ENCODE data around the gene TSACC. TPM values are rescaled to one million over a fixed set of nuclear protein-coding genes. Genes with fewer than 3 reads are reported as not detected.
"Not testable (repeated sequence)": the region's sequence is repeated elsewhere in the genome, so short reads cannot be mapped to it uniquely, and the experiment has no call there.

TSACC gene
- total RNA-seq, 1 experiment from 2014 or later: 3.6 TPM

GRCh38 chr1:156342166-156342955 is 4.0 kb downstream of the TSACC start:
- POLR2A ChIA-PET: no interaction called here
- no peak overlapping the region for H3K4me3 ChIP-seq (ENCODE audit: low read depth in 2 of 2, low read length in 2 of 2)
- no peak overlapping the region for H3K27ac ChIP-seq (ENCODE audit: low read length)
- TF ChIP-seq TCF7L2 (IDR thresholded peaks at IDR 0.05; ENCODE audit: low read depth, low read length) (no peak), POLR2AphosphoS5 (IDR thresholded peaks at IDR 0.05; ENCODE audit: low read depth, low read length) (no peak), SIN3A (IDR thresholded peaks at IDR 0.05; ENCODE audit: borderline replicate concordance, insufficient read depth, low read depth, low read length) (no peak), REST (IDR thresholded peaks at IDR 0.05; ENCODE audit: insufficient read depth in 1 of 2, low read depth in 2 of 2, low read length in 1 of 2) (no peak), CTCF (IDR thresholded peaks at IDR 0.05) (no peak)
- BruUV-seq (replicated peaks): no TSS peak
- intact Hi-C loops (cut with micrococcal nuclease; ENCODE audit: unreplicated experiment): no loop called here
- H3K9me3 ChIP-seq (ENCODE audit: control insufficient read depth, insufficient read depth, low read depth, low read length): no peaks in the 10 kb centered on the region
- H3K36me3 ChIP-seq (ENCODE audit: control insufficient read depth, insufficient read depth, low read length): peaks cover 6% of the 10 kb centered on the region; the same call in 1 of the 2 replicates
- no peak for DNase-seq (ENCODE audit: low read depth, low spot score)
- CTCF ChIA-PET: no interaction called here
- in situ Hi-C loops (cut with HindIII; ENCODE audit: low pct_unique_long_range_greater_than_20kb, low sequenced_read_pairs): no loop called here
- ATAC-seq: no peak
- no peaks in the 10 kb centered on the region for H3K27me3 ChIP-seq (ENCODE audit: control insufficient read depth, insufficient read depth, low read length)
- H3K4me1 ChIP-seq (ENCODE audit: control insufficient read depth, insufficient read depth, low read length): no peaks in the 10 kb centered on the region; the same call in 1 of the 2 replicates

- no peak overlapping the region for H3K4me3 ChIP-seq (ENCODE audit: low read depth in 2 of 2, low read length in 2 of 2)
- in situ Hi-C loops (cut with HindIII; ENCODE audit: low pct_unique_long_range_greater_than_20kb, low sequenced_read_pairs) (no loop called here), intact Hi-C loops (cut with micrococcal nuclease; ENCODE audit: unreplicated experiment) (no loop called here)
- H3K9me3 ChIP-seq (ENCODE audit: control insufficient read depth, insufficient read depth, low read depth, low read length): no peaks in the 10 kb centered on the region
- DNase-seq (ENCODE audit: low read depth, low spot score) (no peak), ATAC-seq (no peak)
- BruUV-seq (replicated peaks): no TSS peak
- H3K4me1 ChIP-seq (ENCODE audit: control insufficient read depth, insufficient read depth, low read length): no peaks in the 10 kb centered on the region; the same call in 1 of the 2 replicates
- ChIA-PET CTCF (interaction anchor here (0.6 kb wide), 1 partner anchor 41 kb away, joined by 3 read pairs; no protein-coding TSS in a partner anchor), POLR2A (interaction anchor here (0.5 kb wide), 1 partner anchor 101 kb away, joined by 9 read pairs; no protein-coding TSS in a partner anchor)
- TF ChIP-seq TCF7L2 (IDR thresholded peaks at IDR 0.05; ENCODE audit: low read depth, low read length) (no peak), POLR2AphosphoS5 (IDR thresholded peaks at IDR 0.05; ENCODE audit: low read depth, low read length) (no peak), SIN3A (IDR thresholded peaks at IDR 0.05; ENCODE audit: borderline replicate concordance, insufficient read depth, low read depth, low read length) (no peak), REST (IDR thresholded peaks at IDR 0.05; ENCODE audit: insufficient read depth in 1 of 2, low read depth in 2 of 2, low read length in 1 of 2) (no peak), CTCF (IDR thresholded peaks at IDR 0.05) (no peak)
- no peaks in the 10 kb centered on the region for H3K36me3 ChIP-seq (ENCODE audit: control insufficient read depth, insufficient read depth, low read length)
- H3K27ac ChIP-seq (ENCODE audit: low read length): no peak overlapping the region
- H3K27me3 ChIP-seq (ENCODE audit: control insufficient read depth, insufficient read depth, low read length): no peaks in the 10 kb centered on the region
These were observed 6.1 kb downstream of the TSACC start for GRCh38 chr1:156344409-156344808.

GRCh38 chr1:156346035-156346434 is 7.7 kb downstream of the TSACC start:
- BruUV-seq (replicated peaks); H3K4me3 ChIP-seq (ENCODE audit: low read depth in 2 of 2, low read length in 2 of 2); POLR2A ChIA-PET; in situ Hi-C loops (cut with HindIII; ENCODE audit: low pct_unique_long_range_greater_than_20kb, low sequenced_read_pairs); H3K4me1 ChIP-seq (ENCODE audit: control insufficient read depth, insufficient read depth, low read length); intact Hi-C loops (cut with micrococcal nuclease; ENCODE audit: unreplicated experiment); DNase-seq (ENCODE audit: low read depth, low spot score); H3K36me3 ChIP-seq (ENCODE audit: control insufficient read depth, insufficient read depth, low read length); ATAC-seq; H3K27ac ChIP-seq (ENCODE audit: low read length); H3K27me3 ChIP-seq (ENCODE audit: control insufficient read depth, insufficient read depth, low read length); H3K9me3 ChIP-seq (ENCODE audit: control insufficient read depth, insufficient read depth, low read depth, low read length): not testable (repeated sequence)
- CTCF ChIA-PET: interaction anchor here (0.7 kb wide), 1 partner anchor 40 kb away, joined by 3 read pairs; no protein-coding TSS in a partner anchor

Data from Panc1 (cell line).